ENCODE results near the gene MAGEF1. TPM values are rescaled to one million over a fixed set of nuclear protein-coding genes. Genes with fewer than 3 reads are reported as not detected.

Gene MAGEF1
- total RNA-seq, 3 donors from 2014 or later (not counting 1 experiment from before 2014, with no cell fraction given) = 8.1 to 12.6 (median 11.4) TPM

- H3K27me3 ChIP-seq (ENCODE audit: control insufficient read depth, insufficient read depth, low read length) = no peaks in the 10 kb centered on the region
- no peak overlapping the region for H3K27ac Mint-ChIP-seq
- 89% methylated on average over 7 of the region's 8 CpGs for WGBS (ENCODE audit: insufficient coverage)
- peaks cover 0 to 12% of the 10 kb centered on the region in 2 donors for H3K27me3 Mint-ChIP-seq (ENCODE audit: low read depth in 2 of 2)
- H3K4me3 ChIP-seq (ENCODE audit: low read length) = no peak overlapping the region
- H3K4me1 ChIP-seq (ENCODE audit: control insufficient read depth, insufficient read depth, low read length) = peaks cover 1% of the 10 kb centered on the region
- TF ChIP-seq, protein P1, sequence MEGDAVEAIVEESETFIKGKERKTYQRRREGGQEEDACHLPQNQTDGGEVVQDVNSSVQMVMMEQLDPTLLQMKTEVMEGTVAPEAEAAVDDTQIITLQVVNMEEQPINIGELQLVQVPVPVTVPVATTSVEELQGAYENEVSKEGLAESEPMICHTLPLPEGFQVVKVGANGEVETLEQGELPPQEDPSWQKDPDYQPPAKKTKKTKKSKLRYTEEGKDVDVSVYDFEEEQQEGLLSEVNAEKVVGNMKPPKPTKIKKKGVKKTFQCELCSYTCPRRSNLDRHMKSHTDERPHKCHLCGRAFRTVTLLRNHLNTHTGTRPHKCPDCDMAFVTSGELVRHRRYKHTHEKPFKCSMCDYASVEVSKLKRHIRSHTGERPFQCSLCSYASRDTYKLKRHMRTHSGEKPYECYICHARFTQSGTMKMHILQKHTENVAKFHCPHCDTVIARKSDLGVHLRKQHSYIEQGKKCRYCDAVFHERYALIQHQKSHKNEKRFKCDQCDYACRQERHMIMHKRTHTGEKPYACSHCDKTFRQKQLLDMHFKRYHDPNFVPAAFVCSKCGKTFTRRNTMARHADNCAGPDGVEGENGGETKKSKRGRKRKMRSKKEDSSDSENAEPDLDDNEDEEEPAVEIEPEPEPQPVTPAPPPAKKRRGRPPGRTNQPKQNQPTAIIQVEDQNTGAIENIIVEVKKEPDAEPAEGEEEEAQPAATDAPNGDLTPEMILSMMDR (IDR thresholded peaks at IDR 0.05) = no peak
- H3K9me3 ChIP-seq (ENCODE audit: control insufficient read depth, insufficient read depth, low read length) = no peaks in the 10 kb centered on the region
- H3K4me1 Mint-ChIP-seq = peaks cover 1 to 8% of the 10 kb centered on the region in 2 donors
- no peak overlapping the region for H3K4me3 Mint-ChIP-seq
- no peaks in the 10 kb centered on the region for H3K36me3 Mint-ChIP-seq
- H3K9me3 Mint-ChIP-seq = no peaks in the 10 kb centered on the region
- no peaks in the 10 kb centered on the region for H3K36me3 ChIP-seq (ENCODE audit: control insufficient read depth, insufficient read depth, low read length)
- ATAC-seq (no peak), DNase-seq (no peak)
- intact Hi-C loops (cut with micrococcal nuclease) = no loop called here
- H3K27ac ChIP-seq (ENCODE audit: low read length) = no peak overlapping the region
Observed at GRCh38 chr3:184717399-184717983, 5.6 kb upstream of the MAGEF1 start.

DNA sequence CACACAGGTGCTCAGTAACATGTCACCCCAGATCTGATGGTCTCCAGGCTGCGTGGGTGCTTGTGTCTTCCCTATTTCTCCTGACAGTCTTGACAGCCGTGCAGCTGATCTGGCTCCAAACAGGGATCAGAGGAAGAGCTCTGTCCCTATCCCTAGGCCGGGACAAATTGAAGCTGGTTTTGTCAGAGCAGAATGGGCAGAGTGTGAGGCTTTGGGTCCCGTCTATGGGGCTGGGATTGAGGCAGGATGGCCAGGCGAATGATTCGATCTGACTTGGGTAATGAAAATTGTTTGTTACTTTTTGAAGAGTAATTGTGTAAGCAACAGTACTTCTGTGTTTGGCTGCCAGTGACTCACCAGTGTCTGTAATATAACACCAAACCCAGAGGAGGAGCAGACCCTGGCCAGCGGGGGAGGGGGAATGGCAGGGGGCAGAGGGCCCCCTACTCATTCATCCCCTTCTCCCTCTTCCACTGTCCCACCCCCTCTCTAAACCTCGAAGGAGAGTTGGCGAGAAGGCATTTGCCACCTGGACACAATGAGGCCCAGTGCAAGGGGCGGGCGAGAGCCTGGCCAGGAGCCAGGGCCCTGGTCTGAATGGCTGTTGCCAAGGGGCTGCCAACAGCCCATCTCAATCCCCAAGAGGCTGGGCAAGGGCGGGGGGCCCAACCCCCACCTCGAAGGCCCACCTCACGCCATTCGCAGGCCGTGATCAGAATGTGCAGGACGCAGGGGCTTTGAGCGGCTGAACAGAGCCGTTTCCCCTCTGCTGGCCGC is 4.9 kb upstream of the MAGEF1 start:
- peaks cover 6% of the 10 kb centered on the region for H3K4me1 ChIP-seq (ENCODE audit: control insufficient read depth, insufficient read depth, low read length)
- H3K4me3 ChIP-seq (ENCODE audit: low read length) = no peak overlapping the region
- WGBS (ENCODE audit: insufficient coverage) = 88% methylated on average over 20 of the region's 20 CpGs
- Mint-ChIP-seq H3K9me3 (no peaks in the 10 kb centered on the region), H3K27me3 (ENCODE audit: low read depth in 2 of 2) (peaks cover 0 to 12% of the 10 kb centered on the region in 2 donors), H3K4me3 (no peak overlapping the region), H3K4me1 (peaks cover 7 to 15% of the 10 kb centered on the region in 2 donors), H3K36me3 (no peaks in the 10 kb centered on the region), H3K27ac (no peak overlapping the region)
- TF ChIP-seq, protein P1 (IDR thresholded peaks at IDR 0.05) = no peak
- no peaks in the 10 kb centered on the region for H3K27me3 ChIP-seq (ENCODE audit: control insufficient read depth, insufficient read depth, low read length)
- H3K36me3 ChIP-seq (ENCODE audit: control insufficient read depth, insufficient read depth, low read length) = no peaks in the 10 kb centered on the region
- H3K27ac ChIP-seq (ENCODE audit: low read length) = no peak overlapping the region
- intact Hi-C loops (cut with micrococcal nuclease) = no loop called here
- DNase-seq (no peak), ATAC-seq (no peak)
- no peaks in the 10 kb centered on the region for H3K9me3 ChIP-seq (ENCODE audit: control insufficient read depth, insufficient read depth, low read length)

DNA sequence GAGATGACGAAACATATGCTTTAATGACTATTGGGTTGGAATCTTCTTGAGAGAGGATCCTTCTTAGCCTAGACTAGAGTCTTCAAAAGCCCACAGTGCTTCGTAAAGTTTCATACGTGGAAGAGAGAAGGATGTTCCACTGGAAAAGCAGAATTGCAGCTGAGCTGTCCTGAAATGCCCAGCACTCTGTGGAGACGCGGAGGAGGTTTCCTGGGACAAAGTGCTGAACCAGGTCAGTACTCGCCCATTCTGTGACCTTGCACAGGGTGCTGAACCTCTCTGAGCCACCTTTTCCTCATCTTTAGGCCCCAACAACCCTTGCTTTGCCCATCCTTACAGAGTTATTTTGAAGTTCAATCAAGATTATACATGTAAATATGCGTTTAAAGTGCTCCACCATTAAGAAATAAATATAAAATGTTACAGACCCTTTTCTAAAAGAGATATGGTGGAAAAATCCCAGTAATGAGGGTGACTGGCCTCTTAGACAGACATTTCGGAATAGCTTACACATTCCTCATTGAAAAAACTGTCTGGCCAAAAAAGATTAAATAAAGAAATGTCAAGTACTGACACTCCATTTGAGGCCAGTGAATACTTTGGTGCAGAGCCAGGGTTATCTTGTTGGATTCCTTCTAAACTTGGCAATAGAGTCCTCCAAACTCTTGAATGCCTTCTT is 4.2 kb upstream of the MAGEF1 start:
- Histone ChIP-seq H3K27ac (ENCODE audit: low read length) (no peak overlapping the region), H3K9me3 (ENCODE audit: control insufficient read depth, insufficient read depth, low read length) (no peaks in the 10 kb centered on the region), H3K27me3 (ENCODE audit: control insufficient read depth, insufficient read depth, low read length) (no peaks in the 10 kb centered on the region), H3K4me3 (ENCODE audit: low read length) (no peak overlapping the region), H3K4me1 (ENCODE audit: control insufficient read depth, insufficient read depth, low read length) (peaks cover 10% of the 10 kb centered on the region), H3K36me3 (ENCODE audit: control insufficient read depth, insufficient read depth, low read length) (no peaks in the 10 kb centered on the region)
- no peak for DNase-seq
- Mint-ChIP-seq H3K4me3 (no peak overlapping the region), H3K36me3 (no peaks in the 10 kb centered on the region), H3K27ac (no peak overlapping the region), H3K27me3 (ENCODE audit: low read depth in 2 of 2) (peaks cover 0 to 12% of the 10 kb centered on the region in 2 donors), H3K4me1 (peaks cover 11 to 21% of the 10 kb centered on the region in 2 donors), H3K9me3 (no peaks in the 10 kb centered on the region)
- 93% methylated on average over 7 of the region's 8 CpGs for WGBS (ENCODE audit: insufficient coverage)
- intact Hi-C loops (cut with micrococcal nuclease) = no loop called here
- ATAC-seq = no peak
- TF ChIP-seq, protein P1 (IDR thresholded peaks at IDR 0.05) = no peak
